ENCODE data around the gene MSRB1. TPM values are rescaled to one million over a fixed set of nuclear protein-coding genes. Genes with fewer than 3 reads are reported as not detected.

The MSRB1 gene
- total RNA-seq, 1 experiment from 2014 or later = 49.4 TPM

DNA sequence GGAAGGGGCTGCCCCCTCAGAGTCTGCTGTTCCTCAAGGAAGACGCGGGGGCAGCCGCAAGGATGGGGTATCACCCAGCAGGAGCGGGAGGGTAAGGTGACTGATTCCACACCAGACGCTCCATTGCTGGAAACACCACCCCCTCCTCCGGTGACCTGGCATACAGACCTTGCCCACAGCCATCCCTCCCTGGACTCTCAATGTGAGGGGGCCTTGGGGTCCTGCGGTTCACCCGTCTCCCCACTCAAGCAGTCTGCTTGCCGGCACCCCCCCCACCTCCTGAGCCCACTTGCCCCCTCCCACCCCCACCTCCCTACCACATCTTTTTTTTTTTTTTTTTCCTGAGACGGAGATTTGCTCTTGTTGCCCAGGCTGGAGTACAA is 12.7 kb downstream of the MSRB1 start:
- Histone ChIP-seq H3K9me2 (ENCODE audit: insufficient read depth) (no peaks in the 10 kb centered on the region), H3K4me2 (no peak overlapping the region), H3K36me3 (ENCODE audit: low read depth) (no peaks in the 10 kb centered on the region), H3K27me3 (ENCODE audit: insufficient read depth, low read depth) (no peaks in the 10 kb centered on the region), H3K9me3 (ENCODE audit: insufficient read depth, low read depth) (no peaks in the 10 kb centered on the region), H3K27ac (no peak overlapping the region), H2AFZ (peak overlapping the region; percentile 87; the same call in 1 of the 2 replicates), H4K20me1 (ENCODE audit: insufficient read depth) (no peaks in the 10 kb centered on the region), H3K79me2 (ENCODE audit: low read depth) (no peaks in the 10 kb centered on the region), H3K4me1 (replicated peaks; ENCODE audit: insufficient read depth) (peaks cover 7% of the 10 kb centered on the region), H3K4me3 (no peak overlapping the region), H3F3A (ENCODE audit: insufficient read depth, low read depth) (peaks cover 6% of the 10 kb centered on the region; the same call in 1 of the 2 replicates)
- CTCF ChIA-PET = interaction anchor here (0.6 kb wide), 1 partner anchor 224 kb away, joined by 3 read pairs; no protein-coding TSS in a partner anchor
- BruUV-seq (replicated peaks) = no TSS peak
- POLR2A ChIA-PET (ENCODE audit: unreplicated experiment) = no interaction called here
- TF ChIP-seq CTCF (conservative IDR thresholded peaks at IDR 0.05) (no peak), EZH2 (IDR thresholded peaks at IDR 0.05; ENCODE audit: low read depth) (no peak)
- intact Hi-C loops (cut with micrococcal nuclease; ENCODE audit: unreplicated experiment) = no loop called here
- DNase-seq = no peak

DNA sequence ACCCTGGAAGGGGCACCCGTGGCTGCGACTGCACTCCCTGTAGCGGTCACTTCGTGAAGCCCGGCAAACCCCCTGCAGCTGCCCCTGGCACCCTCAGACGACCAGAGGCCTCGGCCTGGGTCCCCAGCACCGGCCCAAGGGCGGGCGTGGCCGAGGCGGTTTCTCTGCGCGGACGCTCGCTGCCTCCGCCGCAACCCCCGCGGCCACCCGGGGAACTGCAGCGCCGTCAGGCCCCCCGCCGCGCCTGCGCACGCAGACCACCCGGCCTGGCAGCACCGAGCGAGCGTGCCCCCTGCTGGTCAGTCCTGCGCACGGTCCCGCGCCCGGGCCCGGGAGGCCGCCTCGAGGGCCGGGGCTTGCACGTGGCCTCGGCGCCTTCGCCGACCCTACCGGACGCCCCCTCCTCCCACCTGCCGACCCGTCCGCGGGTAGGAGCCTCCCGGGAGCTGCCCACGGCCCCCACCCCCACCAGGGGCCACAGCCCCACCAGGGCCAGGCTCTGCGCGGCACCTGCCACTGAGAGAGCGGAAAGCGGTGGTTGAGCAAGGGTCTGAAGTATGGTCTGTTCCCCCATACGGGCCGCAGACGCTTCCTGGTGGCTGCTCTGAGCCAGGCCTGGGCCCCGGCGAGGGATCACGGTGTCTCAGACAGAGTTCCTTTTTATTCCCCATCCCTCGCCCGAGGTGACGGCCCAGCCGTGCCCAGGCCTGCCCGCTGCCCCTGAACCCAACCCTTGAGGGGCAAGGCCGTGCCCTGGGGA is 13.2 kb downstream of the MSRB1 start:
- no peaks in the 10 kb centered on the region for H3K27me3 ChIP-seq (ENCODE audit: insufficient read depth, low read depth)
- no peaks in the 10 kb centered on the region for H3K79me2 ChIP-seq (ENCODE audit: low read depth)
- TF ChIP-seq EZH2 (IDR thresholded peaks at IDR 0.05; ENCODE audit: low read depth) (no peak), CTCF (conservative IDR thresholded peaks at IDR 0.05) (peak; percentile 87; the same call in 1 of the 2 replicates)
- peaks cover under 1% of the 10 kb centered on the region; the same call in 1 of the 2 replicates for H3K4me1 ChIP-seq (replicated peaks; ENCODE audit: insufficient read depth)
- H4K20me1 ChIP-seq (ENCODE audit: insufficient read depth) = no peaks in the 10 kb centered on the region
- BruUV-seq (replicated peaks) = no TSS peak
- intact Hi-C loops (cut with micrococcal nuclease; ENCODE audit: unreplicated experiment) = loop anchor here (1.0 to 2.0 kb wide), 2 partner anchors 59 to 63 kb away; no protein-coding TSS in a partner anchor
- peak overlapping the region; percentile 94 for H2AFZ ChIP-seq
- H3K9me2 ChIP-seq (ENCODE audit: insufficient read depth) = no peaks in the 10 kb centered on the region
- H3K4me2 ChIP-seq = peak overlapping the region; percentile 66
- ChIA-PET CTCF (interaction anchor here (0.5 to 1.0 kb wide), 8 partner anchors 26 to 225 kb away, joined by 3 to 8 read pairs (median 4); partner anchors contain the start of gene TRAF7), POLR2A (ENCODE audit: unreplicated experiment) (interaction anchor here (0.6 kb wide), 1 partner anchor 28 kb away, joined by 9 read pairs; no protein-coding TSS in a partner anchor)
- peak; percentile 50 to 94 for DNase-seq
- no peaks in the 10 kb centered on the region for H3K36me3 ChIP-seq (ENCODE audit: low read depth)
- H3F3A ChIP-seq (ENCODE audit: insufficient read depth, low read depth) = no peaks in the 10 kb centered on the region; the same call in 1 of the 2 replicates
- no peak overlapping the region for H3K27ac ChIP-seq
- no peaks in the 10 kb centered on the region for H3K9me3 ChIP-seq (ENCODE audit: insufficient read depth, low read depth)
- H3K4me3 ChIP-seq = peak overlapping the region; percentile 67

GRCh38 chr16:1929105-1929504 is 13.9 kb downstream of the MSRB1 start:
- TF ChIP-seq CTCF (conservative IDR thresholded peaks at IDR 0.05) (no peak), EZH2 (IDR thresholded peaks at IDR 0.05; ENCODE audit: low read depth) (no peak)
- no peak overlapping the region for H3K27ac ChIP-seq
- peak overlapping the region; percentile 94 for H2AFZ ChIP-seq
- no peaks in the 10 kb centered on the region for H3K9me3 ChIP-seq (ENCODE audit: insufficient read depth, low read depth)
- H3K4me2 ChIP-seq = peak overlapping the region; percentile 66
- ChIA-PET CTCF (interaction anchor here (0.5 to 1.0 kb wide), 8 partner anchors 27 to 226 kb away, joined by 3 to 8 read pairs (median 4); partner anchors contain the start of gene TRAF7), POLR2A (ENCODE audit: unreplicated experiment) (interaction anchor here (0.6 to 0.7 kb wide), 2 partner anchors 27 to 146 kb away, joined by 4 to 9 read pairs; partner anchors contain the start of gene NUBP2)
- peak overlapping the region; percentile 67 for H3K4me3 ChIP-seq
- no peaks in the 10 kb centered on the region for H3K79me2 ChIP-seq (ENCODE audit: low read depth)
- no peaks in the 10 kb centered on the region for H3K36me3 ChIP-seq (ENCODE audit: low read depth)
- peaks cover 2% of the 10 kb centered on the region; the same call in 1 of the 2 replicates for H3K4me1 ChIP-seq (replicated peaks; ENCODE audit: insufficient read depth)
- no peaks in the 10 kb centered on the region for H3K27me3 ChIP-seq (ENCODE audit: insufficient read depth, low read depth)
- peak in 1 of 2 experiments; percentile 42 for DNase-seq
- BruUV-seq (replicated peaks) = no TSS peak
- H4K20me1 ChIP-seq (ENCODE audit: insufficient read depth) = no peaks in the 10 kb centered on the region
- H3F3A ChIP-seq (ENCODE audit: insufficient read depth, low read depth) = peaks cover 4% of the 10 kb centered on the region; the same call in 1 of the 2 replicates
- intact Hi-C loops (cut with micrococcal nuclease; ENCODE audit: unreplicated experiment) = loop anchor here (1.0 to 2.0 kb wide), 2 partner anchors 59 to 62 kb away; no protein-coding TSS in a partner anchor
- no peaks in the 10 kb centered on the region for H3K9me2 ChIP-seq (ENCODE audit: insufficient read depth)

All from PC-9 (cell line).